NCI-H69 (cell line): ENCODE data around the gene PDSS1.
A peak's percentile ranks its signal among the peaks of the same experiment; 100 is the strongest.
"Not testable (repeated sequence)": the region's sequence is repeated elsewhere in the genome, so short reads cannot be mapped to it uniquely, and the experiment has no call there.

Experiments used
- DNase-seq: peaks from one replicate; lab custom pipeline; 2025; lab: John Stamatoyannopoulos, UW

The PDSS1 gene, protein sequence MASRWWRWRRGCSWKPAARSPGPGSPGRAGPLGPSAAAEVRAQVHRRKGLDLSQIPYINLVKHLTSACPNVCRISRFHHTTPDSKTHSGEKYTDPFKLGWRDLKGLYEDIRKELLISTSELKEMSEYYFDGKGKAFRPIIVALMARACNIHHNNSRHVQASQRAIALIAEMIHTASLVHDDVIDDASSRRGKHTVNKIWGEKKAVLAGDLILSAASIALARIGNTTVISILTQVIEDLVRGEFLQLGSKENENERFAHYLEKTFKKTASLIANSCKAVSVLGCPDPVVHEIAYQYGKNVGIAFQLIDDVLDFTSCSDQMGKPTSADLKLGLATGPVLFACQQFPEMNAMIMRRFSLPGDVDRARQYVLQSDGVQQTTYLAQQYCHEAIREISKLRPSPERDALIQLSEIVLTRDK

DNA sequence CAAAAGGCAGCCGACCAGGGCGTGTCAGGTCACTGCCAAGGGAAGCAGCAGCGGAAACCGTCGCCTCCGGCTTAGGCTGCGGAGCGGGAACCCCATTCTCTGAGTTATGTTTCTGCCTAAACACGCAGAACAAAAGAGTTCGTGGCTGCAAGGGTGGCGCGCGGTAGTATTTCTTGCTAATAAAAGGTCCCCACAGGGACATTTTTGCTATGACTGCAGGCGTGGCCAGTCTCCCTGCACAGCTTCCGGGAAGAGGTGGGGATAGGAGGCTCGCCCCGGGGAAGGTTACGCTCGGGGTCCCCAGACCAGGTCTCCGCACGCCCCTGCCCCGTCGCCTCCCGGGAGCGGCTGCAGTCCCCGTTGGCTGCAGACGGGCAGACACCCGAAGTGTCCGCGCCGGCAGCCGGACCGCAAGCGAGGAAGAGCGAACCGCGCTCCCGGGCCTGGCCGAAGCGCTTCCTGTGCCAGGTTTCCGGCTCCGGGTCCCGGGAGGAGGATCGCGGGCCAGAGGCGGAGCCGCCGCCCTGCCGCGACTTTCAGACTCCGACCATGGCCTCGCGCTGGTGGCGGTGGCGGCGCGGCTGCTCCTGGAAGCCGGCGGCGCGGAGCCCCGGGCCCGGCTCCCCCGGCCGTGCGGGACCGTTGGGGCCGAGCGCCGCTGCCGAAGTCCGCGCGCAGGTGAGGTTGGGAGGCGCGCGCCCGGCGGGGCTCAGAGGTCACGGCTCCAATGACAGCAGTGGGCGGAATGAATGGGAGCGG, at the start of gene PDSS1:
PDSS1 (plus strand) TSS at position 539 of the 759 bp plus-strand sequence; CDS start at position 550, 11 bp downstream.
- peak; percentile 80 for DNase-seq

DNA sequence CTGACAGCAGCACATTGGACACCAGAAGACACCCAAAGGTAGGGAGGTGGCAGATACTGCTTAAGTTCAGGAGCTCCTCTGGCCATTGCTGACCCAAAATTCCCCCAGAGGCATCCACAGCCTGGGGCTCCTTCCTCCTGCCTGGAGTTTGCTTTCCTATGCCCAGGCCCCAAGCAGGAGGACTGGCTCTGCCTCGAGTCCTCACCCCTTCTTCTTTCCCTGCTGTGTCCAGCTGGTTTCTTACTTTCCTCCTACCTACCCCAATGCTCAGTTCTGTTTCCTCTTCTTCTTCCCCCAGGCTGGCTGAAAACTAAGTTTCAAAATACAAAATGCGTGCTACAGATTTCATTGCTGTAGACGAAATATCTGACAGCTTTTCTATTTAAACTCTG, 49.3 kb upstream of the PDSS1 start:
- not testable (repeated sequence) for DNase-seq

DNA sequence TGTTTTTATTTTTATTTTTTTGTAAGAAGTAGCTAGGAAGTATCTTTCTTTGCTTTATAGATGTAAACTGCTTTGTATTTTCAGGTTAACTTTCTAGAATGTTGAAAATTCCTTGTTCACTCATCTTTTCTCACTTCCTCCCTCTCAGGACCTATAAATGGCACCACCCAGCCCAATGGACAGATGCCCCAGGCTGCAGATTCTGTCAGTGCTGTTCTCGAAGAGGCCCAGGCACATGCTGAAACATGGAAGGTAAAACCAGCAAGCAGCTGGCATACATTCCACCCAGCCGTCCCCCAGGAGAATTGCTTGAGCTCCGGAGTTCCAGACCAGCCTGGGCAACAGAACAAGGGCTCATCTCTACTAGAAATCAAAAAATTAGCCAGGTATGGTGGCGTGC, 47.1 kb upstream of the PDSS1 start:
- peak; percentile 3 for DNase-seq

DNA sequence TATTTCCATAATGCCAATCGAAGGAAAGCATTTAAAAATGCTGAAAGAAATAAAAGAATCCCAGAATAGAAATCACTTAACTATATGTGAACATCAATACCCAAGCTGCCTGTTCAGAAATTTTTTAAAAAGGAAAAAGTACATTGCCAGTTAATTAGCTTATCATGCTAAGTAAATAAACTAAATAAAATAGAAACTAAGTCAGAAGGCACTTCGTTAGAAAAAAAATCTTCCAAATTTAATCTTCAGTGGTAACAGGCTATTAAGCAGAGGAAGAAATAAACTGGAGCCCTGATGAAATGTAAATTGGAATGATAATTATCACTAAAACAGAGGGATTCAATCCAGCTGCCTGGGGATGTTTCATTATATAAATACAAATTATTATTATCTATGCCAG, 46.0 kb upstream of the PDSS1 start:
- not testable (repeated sequence) for DNase-seq

DNA sequence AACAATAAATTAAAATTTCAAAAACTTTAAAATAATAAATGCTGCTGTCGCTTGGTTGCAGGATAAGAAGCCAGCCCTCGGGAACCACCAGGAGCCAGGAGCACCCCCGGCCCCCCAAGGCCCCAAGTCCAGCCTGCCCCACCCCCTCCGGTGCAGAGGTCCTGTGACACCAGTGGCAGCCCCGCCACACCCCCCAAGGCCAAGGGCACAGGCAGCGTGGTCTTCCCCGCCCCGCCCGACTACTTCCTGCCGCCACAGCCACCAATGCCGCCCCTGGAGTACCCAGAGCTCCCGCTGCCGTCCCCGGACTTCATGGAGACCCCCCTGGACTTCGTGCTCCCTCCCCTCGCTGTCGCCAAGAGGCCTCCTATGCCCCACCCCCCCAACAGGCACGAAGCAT, 44.5 kb upstream of the PDSS1 start:
- DNase-seq: no peak

DNA sequence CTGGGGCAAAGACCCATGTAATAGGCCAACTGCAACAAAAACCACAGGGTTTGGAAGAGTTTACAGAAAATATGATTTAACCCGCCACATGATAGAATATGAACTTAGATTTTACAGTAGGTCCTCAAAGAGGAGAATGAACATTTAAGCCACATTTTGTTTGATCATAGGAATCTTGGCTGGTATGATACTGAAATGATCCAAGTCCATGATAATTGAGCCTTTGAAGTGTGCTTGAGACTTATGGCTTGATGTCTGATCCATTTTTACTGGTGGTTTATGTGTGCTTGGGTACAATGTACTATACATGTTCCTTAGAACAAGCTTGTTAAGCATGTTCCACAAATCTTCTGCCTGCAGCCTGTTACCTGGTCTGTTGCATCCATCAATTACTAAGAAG, 41.8 kb upstream of the PDSS1 start:
- DNase-seq: no peak

DNA sequence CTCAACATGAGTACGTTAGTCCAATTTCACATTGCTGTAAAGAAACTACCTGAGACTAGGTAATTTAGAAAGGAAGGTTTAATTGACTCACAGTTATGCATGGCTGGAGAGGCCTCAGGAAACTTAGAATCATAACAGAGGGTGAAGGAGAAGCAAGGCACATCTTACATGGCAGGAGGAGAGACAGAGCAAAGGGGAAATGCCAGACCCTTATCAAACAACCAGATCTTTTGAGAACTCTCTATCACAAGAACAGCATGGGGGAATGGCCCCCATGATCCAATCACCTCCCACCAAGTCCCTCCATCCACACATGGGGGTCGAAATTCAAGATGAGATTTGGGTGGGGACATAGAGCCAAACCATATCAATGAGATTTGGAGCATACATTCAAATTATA, 34.6 kb upstream of the PDSS1 start:
- no peak for DNase-seq

DNA sequence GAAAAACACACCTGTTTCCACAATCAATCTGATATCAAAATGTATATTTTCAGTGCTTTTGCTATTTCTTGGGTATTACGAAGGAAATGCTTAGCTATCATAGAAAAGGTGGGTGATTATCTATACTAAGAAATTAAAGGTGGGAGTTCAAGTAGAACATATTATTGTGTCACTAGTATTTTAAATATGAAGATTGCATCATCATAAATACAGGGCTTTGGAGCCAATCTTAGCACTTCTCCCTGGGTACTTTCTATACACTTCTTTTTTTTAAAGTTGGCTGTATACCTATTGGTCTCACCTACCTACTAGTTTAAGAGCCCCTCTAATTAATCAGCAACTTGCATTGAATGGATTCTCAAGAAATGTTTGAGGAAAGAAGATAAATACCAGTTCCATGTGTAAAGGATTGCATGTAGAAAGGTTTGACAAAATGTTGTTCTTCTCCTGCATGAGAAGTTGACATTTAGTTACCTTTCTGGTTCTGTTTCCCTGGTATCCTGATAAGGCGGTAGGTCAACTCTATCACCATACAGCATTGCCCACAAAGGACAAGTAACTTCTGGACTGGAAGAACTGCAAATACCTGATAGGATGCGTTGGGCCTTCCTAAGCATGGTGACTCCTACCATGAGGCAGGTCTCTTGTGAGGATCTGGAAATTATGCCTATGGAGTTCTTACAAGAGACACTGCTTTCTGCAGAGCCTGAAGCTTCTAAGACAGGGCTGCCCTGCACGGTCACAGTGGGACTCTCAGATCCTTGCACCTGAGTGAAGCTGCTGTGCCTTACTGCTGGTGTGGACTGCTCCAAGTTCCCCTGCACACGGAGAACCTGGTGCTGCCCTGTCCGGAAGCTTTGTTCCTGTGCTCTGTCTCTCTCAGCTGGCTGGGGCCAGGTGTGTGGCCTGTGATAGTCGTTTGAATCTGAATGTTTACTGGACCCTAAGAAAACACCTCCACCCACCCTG, 32.1 kb upstream of the PDSS1 start:
- DNase-seq: peak; percentile 65

DNA sequence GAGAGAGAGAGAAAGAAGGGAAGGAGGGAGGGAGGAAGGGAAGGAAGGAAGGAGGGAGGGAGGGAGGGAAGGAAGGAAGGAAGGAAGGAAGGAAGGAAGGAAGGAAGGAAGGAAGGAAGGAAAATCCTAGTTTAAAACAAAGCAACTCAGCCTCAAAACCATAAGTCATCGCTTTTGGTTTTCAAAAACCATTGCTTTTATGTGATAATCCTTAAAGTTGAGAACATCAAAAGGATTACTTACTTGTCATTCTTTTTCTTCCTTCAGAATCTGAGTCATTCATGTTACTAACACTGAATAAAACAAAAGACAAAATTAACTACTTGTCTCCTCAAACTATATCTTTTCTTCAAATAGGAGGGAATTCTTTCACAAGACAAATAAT, 21.6 kb upstream of the PDSS1 start:
- no peak for DNase-seq

DNA sequence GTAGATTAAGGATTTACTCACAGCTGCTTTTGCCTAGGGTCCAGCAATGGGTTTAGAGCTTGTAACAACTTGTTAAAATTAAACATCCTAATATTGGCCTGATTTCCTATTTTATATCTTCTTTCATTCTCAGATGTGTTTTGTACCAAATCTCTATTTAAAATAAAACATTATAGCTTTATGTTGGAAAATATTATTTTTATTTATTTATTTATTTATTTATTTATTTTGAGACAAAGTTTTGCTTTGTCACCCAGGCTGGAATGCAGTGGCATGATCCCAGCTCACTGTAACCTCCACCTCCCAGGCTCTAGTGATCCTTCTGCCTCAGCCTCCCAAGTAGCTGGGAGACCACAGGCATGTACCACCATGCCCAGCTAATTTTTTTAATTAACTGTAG, 17.9 kb upstream of the PDSS1 start:
- DNase-seq: no peak

DNA sequence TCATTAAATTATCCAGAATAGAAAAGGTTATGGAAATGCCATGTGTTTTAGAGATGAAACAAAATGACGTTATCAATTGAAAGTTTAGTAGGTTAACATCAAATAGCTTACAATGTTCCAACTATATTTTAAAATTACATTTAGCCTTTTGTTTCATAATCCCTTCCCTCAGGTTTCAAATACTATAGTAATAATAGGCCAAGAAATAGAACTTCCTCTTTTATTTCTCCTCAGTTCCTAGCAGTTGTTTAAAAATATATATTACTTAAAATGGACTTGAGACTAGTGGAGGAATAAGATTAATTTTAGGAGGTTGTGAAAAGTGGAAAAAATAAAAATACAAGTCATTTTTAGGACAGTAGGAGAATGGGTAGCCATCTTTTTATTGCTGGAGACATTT, 16.4 kb upstream of the PDSS1 start:
- DNase-seq: no peak

DNA sequence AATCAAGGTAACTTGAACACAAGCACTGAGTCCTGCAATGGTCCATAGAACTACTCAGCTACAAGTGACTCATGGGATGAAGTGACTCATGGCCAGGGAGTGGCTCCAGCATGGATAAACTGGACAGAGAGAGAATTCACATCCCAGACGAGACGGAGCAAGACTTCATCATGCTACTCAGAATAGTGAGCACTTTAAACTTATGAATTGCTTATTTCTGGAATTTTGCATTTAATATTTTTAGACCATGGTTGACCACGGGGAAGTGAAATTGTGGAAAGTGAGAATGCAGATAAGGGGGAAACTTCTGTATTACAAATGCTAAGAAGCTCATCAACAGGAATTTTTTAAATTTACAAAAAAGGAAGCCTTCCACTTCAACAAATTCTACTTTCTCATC, 15.5 kb upstream of the PDSS1 start:
- not testable (repeated sequence) for DNase-seq

DNA sequence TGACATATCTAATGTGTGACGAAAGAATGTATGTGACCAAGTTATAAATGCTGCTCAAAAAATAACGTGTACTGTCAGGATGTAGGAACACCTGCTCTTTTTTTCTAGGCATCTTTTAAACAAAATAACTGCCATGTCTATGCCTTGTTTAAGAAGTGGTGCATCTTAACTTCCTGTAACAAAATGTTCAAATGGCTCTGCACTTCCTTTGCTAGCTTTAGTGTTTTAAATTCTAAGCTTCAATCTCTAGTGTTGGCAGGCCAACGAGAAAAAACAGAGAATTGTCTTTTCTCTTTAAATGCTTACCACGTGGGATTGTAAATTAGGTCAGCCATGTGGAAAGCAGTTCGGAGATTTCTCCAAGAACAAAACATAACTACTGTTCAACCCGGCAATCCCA, 14.6 kb upstream of the PDSS1 start:
- DNase-seq: no peak

DNA sequence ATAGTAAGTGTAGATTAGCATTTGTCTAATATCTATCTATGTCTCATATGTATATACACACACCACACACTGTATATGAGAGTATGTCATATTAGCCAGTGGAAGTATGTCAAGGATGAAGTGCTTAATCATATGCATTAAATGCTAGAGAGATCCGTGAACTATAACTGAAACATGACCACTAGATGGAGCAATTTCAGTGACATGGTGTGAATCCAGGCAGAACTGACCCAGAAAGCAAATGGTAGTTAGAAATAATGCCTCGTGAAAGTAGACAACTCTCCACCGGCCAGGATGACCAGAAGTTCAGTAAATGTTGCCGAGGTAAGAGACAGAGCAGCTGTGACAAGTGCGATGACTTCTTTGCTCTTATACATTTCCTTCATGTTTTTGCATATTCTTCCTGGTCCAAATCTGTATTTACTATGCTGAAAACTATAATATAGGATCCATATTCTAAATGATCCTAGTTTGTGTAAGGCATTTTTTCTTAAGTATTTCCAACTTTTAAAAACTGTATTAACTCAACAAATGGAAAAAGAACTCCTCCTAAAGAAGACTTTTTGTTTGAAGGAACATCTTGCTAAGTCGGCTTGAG, 12.7 kb upstream of the PDSS1 start:
- DNase-seq: peak; percentile 45

DNA sequence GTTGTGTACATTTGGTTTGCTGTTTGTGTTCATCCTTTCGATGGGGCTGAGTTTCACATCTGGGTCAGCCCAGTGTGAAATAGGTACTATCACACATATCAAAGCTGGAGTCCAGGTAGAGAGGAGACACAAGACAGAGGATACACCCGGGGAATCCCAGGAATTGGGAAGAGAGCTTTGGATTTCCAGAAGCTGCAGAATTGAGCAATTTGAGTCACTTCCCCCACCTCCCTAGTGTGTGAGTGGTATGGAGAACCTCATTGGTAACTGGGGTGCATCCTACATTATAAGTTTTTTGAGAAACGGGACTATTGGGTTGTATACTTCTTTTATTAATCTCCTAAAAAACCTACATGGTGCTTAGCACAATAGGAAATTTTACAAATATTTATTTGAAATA, 12.1 kb upstream of the PDSS1 start:
- DNase-seq: no peak

DNA sequence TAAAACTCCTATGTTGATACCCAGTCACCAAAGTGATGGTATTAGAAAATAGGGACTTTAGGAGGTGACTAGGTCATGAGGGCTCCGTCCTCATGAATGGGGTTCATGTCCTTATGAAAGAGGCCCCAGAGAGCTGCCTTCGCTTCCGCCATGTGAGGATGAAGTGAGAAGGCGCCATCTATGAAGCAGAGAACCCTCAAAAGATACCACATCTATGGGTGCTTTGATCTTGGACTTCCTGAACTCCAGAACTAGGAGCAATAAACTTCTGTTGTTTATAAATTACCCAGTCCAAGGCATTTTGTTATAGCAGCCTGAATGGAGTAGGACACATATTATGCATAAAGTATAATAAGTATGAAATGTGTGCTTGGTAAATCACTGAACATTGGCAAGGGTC, 8.1 kb upstream of the PDSS1 start:
- no peak for DNase-seq

DNA sequence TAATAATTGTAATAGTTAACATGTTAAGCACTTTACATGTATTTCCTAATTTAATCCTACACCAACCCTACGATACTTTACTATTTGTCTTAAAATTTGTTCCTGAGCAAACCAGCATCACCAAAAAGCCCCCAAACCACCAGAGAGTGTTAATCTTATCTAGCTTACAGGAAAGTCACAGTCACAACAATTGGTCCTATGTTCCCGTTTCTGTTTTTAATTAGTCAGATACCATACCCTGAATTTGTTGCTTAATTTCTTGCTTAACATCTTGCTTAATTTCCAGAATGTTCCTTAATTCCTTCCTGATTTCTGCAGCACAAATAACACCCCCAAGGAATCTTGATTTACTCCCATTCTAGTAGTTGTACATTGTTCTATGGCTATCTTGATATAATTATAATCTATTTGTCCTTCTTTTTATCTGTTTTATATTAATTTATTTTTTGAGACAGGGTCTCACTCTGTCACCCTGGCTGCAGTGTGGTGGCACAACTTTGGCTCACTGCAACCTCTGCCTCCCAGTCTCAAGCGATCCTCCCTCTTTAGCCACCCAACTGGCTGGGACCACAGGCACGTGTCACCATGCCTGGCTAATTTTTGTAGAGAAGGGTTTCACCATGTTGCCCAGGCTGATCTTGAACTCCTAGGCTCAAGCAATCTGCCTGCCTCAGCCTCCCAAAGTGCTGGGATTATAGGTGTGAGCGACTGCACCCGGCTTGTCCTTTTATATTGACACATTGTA, 6.6 kb upstream of the PDSS1 start:
- no peak for DNase-seq

DNA sequence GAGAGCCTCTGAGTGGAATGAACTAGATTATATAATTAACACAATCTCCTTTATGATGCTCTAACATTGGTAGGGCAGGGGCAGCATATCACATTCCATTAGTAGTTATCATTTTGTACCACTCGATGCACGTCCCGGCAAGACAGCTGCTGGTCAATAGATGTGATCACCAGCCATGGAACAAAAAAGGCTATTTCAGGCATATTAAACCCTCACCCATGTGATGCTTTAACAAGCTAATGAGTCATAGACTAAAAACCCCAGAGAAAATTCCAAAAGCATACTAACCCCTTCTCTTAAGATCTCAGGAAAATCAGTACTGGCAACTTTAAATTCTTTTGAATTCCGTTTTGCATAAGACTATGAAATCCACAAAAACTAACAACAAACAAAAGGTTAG, 3.0 kb upstream of the PDSS1 start:
- DNase-seq: not testable (repeated sequence)

DNA sequence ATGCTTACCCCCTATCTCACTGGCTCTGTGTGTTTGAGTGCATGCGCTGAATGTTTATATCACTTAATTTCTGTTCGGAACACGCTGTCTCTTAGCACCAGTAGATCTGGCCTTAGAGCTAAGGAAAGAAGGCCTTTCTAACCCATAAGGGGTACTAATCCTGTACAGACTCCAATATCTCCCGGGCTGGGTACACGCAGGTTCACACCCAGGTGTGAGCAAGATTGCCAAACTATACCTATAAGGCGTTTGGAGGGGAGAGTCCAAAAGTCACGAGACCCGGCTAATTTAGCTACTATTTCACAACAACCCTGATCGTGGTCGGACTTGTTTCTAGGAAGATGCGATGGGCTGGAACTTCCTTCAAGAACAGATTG, 727 bp upstream of the PDSS1 start:
- no peak for DNase-seq

DNA sequence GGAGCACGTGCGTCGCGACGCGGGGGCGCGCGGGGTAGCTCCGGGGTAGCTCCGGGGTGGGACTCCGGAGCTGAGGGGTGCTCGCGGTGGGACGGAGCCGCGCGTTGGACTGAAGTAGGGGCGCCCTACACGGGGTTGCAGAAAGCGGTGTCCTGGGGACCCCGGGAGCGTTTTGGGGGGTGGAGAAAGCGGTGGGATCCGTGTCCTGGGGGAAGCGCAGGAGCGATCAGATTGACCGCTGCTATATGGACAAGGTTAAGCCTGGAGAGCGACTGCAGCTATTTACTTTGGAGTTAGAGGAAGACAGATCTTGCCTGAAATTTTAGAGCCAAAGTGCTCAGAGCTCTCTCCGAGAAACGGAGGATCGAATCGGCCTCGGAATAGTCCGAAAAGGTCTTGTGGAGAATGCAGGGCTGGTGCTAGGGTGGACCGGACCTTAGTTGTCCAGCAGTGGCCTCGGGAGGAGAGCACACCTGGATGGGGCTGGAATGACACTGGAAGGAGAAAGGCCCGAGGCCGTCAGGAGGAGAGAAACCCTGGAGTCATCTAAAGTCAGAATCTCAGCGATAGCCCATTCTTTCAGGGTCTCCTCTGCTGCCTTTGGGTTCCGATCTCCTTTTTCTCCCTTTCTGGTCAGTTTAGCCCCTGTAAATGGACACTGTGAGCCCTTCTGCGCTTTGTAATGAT, 564 bp downstream of the PDSS1 start:
- peak; percentile 30 for DNase-seq

DNA sequence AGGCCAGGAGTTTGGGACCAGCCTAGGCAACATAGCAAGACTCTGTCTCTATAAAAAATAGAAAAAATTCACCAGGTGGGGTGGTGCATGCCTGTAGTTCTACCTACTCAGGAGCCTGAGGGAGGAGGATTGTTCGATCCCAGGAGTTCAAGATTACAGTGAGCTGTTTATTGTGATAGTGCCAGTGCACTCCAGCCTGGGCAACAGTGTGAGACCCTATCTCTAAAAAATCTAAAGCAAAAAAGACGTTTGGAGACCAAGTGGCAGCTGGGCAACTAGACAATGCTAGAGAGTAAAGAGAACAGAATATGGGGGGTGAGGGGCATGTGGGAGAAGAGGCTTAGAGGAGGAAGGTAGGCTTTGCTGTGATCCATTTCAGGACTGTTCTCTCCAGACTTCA, 1.4 kb downstream of the PDSS1 start:
- DNase-seq: no peak
